ENCODE results near the gene CALML4. TPM values are rescaled to one million over a fixed set of nuclear protein-coding genes. Genes with fewer than 3 reads are reported as not detected.

Gene CALML4
- total RNA-seq, 1 experiment from 2014 or later, result 12.6 TPM

DNA sequence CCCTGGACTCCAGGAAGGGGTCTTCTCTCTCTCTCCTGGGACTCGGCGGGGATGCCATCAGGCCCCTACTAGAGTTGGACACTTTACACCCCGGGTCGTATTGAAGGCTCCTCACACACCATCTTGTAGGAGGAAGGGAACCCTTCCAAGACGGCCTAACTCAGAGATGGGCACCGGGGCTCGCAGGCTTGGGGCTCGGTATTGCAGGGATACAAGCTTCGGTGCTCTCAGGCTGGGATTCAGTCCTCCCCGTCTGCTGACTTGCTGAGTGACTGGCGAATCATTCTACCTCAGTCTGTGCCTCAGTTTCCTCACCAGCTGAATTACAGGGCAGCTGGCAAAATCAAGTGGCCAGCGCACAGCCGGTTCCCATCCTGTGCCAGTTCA is 419 bp upstream of the CALML4 start:
- ChIA-PET POLR2A (ENCODE audit: unreplicated experiment) (no interaction called here), CTCF (no interaction called here)
- no peaks in the 10 kb centered on the region for H3K4me1 ChIP-seq (replicated peaks; ENCODE audit: insufficient read depth)
- no peak for TF ChIP-seq EZH2 (IDR thresholded peaks at IDR 0.05; ENCODE audit: low read depth)
- TF ChIP-seq, protein P1, sequence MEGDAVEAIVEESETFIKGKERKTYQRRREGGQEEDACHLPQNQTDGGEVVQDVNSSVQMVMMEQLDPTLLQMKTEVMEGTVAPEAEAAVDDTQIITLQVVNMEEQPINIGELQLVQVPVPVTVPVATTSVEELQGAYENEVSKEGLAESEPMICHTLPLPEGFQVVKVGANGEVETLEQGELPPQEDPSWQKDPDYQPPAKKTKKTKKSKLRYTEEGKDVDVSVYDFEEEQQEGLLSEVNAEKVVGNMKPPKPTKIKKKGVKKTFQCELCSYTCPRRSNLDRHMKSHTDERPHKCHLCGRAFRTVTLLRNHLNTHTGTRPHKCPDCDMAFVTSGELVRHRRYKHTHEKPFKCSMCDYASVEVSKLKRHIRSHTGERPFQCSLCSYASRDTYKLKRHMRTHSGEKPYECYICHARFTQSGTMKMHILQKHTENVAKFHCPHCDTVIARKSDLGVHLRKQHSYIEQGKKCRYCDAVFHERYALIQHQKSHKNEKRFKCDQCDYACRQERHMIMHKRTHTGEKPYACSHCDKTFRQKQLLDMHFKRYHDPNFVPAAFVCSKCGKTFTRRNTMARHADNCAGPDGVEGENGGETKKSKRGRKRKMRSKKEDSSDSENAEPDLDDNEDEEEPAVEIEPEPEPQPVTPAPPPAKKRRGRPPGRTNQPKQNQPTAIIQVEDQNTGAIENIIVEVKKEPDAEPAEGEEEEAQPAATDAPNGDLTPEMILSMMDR (conservative IDR thresholded peaks at IDR 0.05), result no peak
- BruUV-seq (replicated peaks), result no TSS peak
- no peaks in the 10 kb centered on the region for H3K9me3 ChIP-seq (ENCODE audit: insufficient read depth, low read depth)
- H4K20me1 ChIP-seq (ENCODE audit: insufficient read depth), result no peaks in the 10 kb centered on the region
- no peak overlapping the region for H3K4me2 ChIP-seq
- no peaks in the 10 kb centered on the region for H3K27me3 ChIP-seq (ENCODE audit: insufficient read depth, low read depth)
- H3K27ac ChIP-seq, result no peak overlapping the region
- intact Hi-C loops (cut with micrococcal nuclease; ENCODE audit: unreplicated experiment), result no loop called here
- no peak overlapping the region for H2AFZ ChIP-seq
- H3K4me3 ChIP-seq, result no peak overlapping the region
- no peaks in the 10 kb centered on the region for H3K79me2 ChIP-seq (ENCODE audit: low read depth)
- DNase-seq, result no peak
- no peaks in the 10 kb centered on the region for H3K36me3 ChIP-seq (ENCODE audit: low read depth)
- no peaks in the 10 kb centered on the region for H3F3A ChIP-seq (ENCODE audit: insufficient read depth, low read depth)
- no peaks in the 10 kb centered on the region for H3K9me2 ChIP-seq (ENCODE audit: insufficient read depth)

DNA sequence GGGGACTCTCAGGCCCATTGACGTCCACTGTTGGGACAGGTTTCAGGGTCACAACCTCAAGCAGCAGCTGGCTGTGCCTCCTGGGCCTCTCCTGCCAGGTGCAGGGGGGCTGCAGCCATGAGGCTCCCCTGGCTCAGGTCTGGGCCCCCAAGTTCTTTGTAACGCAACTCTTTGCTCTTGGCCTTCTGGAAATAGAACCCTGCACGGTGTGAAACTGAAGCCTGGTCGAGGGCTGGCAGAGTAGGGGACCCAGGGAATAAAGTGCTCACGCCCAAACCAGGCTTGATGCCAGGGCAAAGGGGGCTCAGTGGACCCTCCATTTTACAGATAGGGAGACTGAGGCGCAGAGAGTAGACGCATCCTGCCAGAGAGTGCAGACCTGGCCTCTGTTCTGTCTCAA is 771 bp downstream of the CALML4 start:
- ChIA-PET CTCF (no interaction called here), POLR2A (ENCODE audit: unreplicated experiment) (interaction anchor here (0.5 kb wide), 1 partner anchor 148 kb away, joined by 10 read pairs; no protein-coding TSS in a partner anchor)
- Histone ChIP-seq H3K79me2 (ENCODE audit: low read depth) (no peaks in the 10 kb centered on the region), H3K27ac (no peak overlapping the region), H3K4me1 (replicated peaks; ENCODE audit: insufficient read depth) (no peaks in the 10 kb centered on the region), H3K27me3 (ENCODE audit: insufficient read depth, low read depth) (no peaks in the 10 kb centered on the region), H3K9me2 (ENCODE audit: insufficient read depth) (no peaks in the 10 kb centered on the region), H3K9me3 (ENCODE audit: insufficient read depth, low read depth) (no peaks in the 10 kb centered on the region), H3K4me3 (no peak overlapping the region), H3K36me3 (ENCODE audit: low read depth) (no peaks in the 10 kb centered on the region), H4K20me1 (ENCODE audit: insufficient read depth) (no peaks in the 10 kb centered on the region), H3K4me2 (no peak overlapping the region), H2AFZ (no peak overlapping the region), H3F3A (ENCODE audit: insufficient read depth, low read depth) (no peaks in the 10 kb centered on the region)
- BruUV-seq (replicated peaks), result no TSS peak
- intact Hi-C loops (cut with micrococcal nuclease; ENCODE audit: unreplicated experiment), result no loop called here
- TF ChIP-seq, protein P1 (conservative IDR thresholded peaks at IDR 0.05), result no peak
- TF ChIP-seq EZH2 (IDR thresholded peaks at IDR 0.05; ENCODE audit: low read depth), result no peak
- no peak for DNase-seq

DNA sequence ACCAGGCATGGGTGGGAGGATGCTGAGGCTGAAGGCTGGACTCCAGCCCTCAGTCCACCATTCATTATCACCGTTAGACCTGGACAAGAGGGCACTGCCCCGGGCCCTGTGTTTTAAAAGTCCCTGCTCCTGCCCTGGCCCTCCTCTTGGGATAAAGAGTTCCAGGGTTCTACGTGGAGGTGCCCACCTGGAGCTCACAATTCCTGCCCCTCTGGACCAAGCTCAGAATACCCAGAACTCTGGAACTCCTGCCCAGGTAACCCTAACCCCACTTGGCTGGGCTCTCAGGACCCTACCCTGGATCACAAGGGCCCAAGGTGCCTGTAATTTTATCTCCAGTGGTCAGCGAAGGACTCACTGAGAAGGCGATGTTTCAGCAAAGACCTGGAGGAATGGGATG is 1.2 kb downstream of the CALML4 start:
- Histone ChIP-seq H3K36me3 (ENCODE audit: low read depth) (no peaks in the 10 kb centered on the region), H3K4me2 (no peak overlapping the region), H3K9me2 (ENCODE audit: insufficient read depth) (no peaks in the 10 kb centered on the region), H4K20me1 (ENCODE audit: insufficient read depth) (no peaks in the 10 kb centered on the region), H3K27me3 (ENCODE audit: insufficient read depth, low read depth) (no peaks in the 10 kb centered on the region), H3K79me2 (ENCODE audit: low read depth) (no peaks in the 10 kb centered on the region), H3K4me3 (no peak overlapping the region), H3K27ac (no peak overlapping the region), H3K4me1 (replicated peaks; ENCODE audit: insufficient read depth) (no peaks in the 10 kb centered on the region), H3F3A (ENCODE audit: insufficient read depth, low read depth) (no peaks in the 10 kb centered on the region), H3K9me3 (ENCODE audit: insufficient read depth, low read depth) (no peaks in the 10 kb centered on the region), H2AFZ (no peak overlapping the region)
- no peak for DNase-seq
- POLR2A ChIA-PET (ENCODE audit: unreplicated experiment), result interaction anchor here (0.5 kb wide), 1 partner anchor 149 kb away, joined by 10 read pairs; no protein-coding TSS in a partner anchor
- BruUV-seq (replicated peaks), result no TSS peak
- intact Hi-C loops (cut with micrococcal nuclease; ENCODE audit: unreplicated experiment), result no loop called here
- CTCF ChIA-PET, result no interaction called here
- TF ChIP-seq, protein P1 (conservative IDR thresholded peaks at IDR 0.05), result no peak
- TF ChIP-seq EZH2 (IDR thresholded peaks at IDR 0.05; ENCODE audit: low read depth), result no peak
